T-helper 2 cell treated with Interferon-gamma antibody and Interleukin-4, amounts not matched to agents 5 μg/mL and 100 μg/mL, for 36 hours (primary cell): ENCODE data around the gene RNU11.
"Not testable (repeated sequence)": the region's sequence is repeated elsewhere in the genome, so short reads cannot be mapped to it uniquely, and the experiment has no call there.

Experiments used
- DNase-seq: peaks from one replicate; pipeline ENCODE4 v3.0.0; 2021; ENCODE audit warnings: low spot score
- H3K27ac Mint-ChIP-seq: one replicate; pipeline ENCODE4 v1.8.0; 2021; ENCODE audit warnings: mild to moderate bottlenecking, mixed read lengths
- H3K27me3 Mint-ChIP-seq: one replicate; pipeline ENCODE4 v1.8.0; 2021; ENCODE audit warnings: low read depth, mixed read lengths
- H3K36me3 Mint-ChIP-seq: one replicate; pipeline ENCODE4 v1.8.0; 2021; ENCODE audit warnings: low read depth, mixed read lengths
- H3K4me1 Mint-ChIP-seq: one replicate; pipeline ENCODE4 v1.8.0; 2021; ENCODE audit warnings: low read depth, mixed read lengths
- H3K4me3 Mint-ChIP-seq: one replicate; pipeline ENCODE4 v1.8.0; 2022; ENCODE audit warnings: mild to moderate bottlenecking, moderate library complexity, mixed read lengths
- H3K9me3 Mint-ChIP-seq: one replicate; pipeline ENCODE4 v1.8.0; 2021; ENCODE audit warnings: mixed read lengths

RNU11 gene

DNA sequence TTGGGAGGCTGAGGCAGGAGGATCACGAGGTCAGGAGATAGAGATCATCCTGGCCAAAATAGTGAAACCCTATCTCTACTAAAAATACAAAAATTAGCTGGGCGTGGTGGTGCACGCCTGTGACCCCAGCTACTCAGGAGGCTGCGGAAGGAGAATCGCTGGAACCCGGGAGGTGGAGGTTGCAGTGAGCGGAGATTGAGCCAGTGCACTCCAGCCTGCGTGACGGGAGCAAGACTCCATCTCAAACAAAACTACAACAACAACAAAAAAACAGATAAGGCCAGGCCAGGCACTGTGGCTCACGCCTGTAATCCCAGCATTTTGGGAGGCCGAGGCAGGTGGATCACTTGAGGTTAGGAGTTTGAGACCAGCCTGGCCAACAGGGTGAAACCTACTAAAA, 3.0 kb upstream of the RNU11 start:
- not testable (repeated sequence) for H3K4me3 Mint-ChIP-seq, DNase-seq, H3K27me3 Mint-ChIP-seq, H3K36me3 Mint-ChIP-seq, H3K27ac Mint-ChIP-seq, H3K9me3 Mint-ChIP-seq
- peaks cover 44% of the 10 kb centered on the region for H3K4me1 Mint-ChIP-seq

DNA sequence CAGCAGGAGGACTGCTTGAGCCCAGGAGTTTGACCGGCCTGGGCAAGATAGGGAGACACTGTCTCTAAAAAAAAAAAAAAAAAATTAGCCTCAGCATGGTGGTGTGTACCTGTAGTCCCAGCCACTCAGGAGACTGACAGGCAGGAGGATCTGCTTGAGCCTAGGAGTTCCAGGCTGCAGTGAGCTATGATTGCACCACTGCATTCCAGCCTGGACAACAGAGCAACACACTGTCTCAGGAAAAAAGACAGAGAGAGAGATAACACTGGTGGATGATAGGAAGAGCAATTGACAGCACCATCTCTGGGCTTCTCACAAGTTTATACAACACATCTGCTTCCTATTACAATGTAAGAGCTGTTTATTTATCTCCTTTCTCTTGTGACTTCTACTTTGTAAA, 2.4 kb upstream of the RNU11 start:
- peaks cover 42% of the 10 kb centered on the region for H3K4me1 Mint-ChIP-seq
- peaks cover 5% of the 10 kb centered on the region for H3K36me3 Mint-ChIP-seq
- DNase-seq, result no peak
- H3K9me3 Mint-ChIP-seq, result no peaks in the 10 kb centered on the region
- H3K4me3 Mint-ChIP-seq, result peak overlapping the region; percentile 31
- H3K27me3 Mint-ChIP-seq, result no peaks in the 10 kb centered on the region
- H3K27ac Mint-ChIP-seq, result peak overlapping the region; percentile 73

GRCh38 chr1:28648008-28648473, 359 bp upstream of the RNU11 start:
- Mint-ChIP-seq H3K4me1 (peaks cover 32% of the 10 kb centered on the region), H3K27ac (peak overlapping the region; percentile 99), H3K27me3 (no peaks in the 10 kb centered on the region), H3K36me3 (peaks cover 3% of the 10 kb centered on the region), H3K4me3 (peak overlapping the region; percentile 90), H3K9me3 (no peaks in the 10 kb centered on the region)
- peak; percentile 89 for DNase-seq

DNA sequence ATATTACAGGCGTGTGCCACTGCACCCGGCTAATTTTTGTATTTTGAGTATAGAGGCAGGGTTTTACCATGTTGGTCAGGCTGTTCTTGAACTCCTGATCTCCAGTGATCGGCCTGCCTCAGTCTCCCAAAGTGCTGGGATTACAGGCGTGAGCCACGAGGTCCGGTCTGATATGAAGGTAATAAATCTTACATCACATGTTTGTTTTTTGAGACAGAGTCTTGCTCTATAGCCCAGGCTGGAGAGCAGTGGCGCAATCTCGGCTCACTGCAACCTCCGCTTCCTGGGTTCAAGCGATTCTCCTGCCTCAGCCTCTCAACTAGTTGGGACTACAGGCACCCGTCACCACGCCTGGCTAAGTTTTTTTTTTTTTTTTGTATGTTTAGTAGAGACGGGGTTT, 4.7 kb downstream of the RNU11 start:
- not testable (repeated sequence) for H3K27ac Mint-ChIP-seq, H3K36me3 Mint-ChIP-seq, DNase-seq, H3K4me1 Mint-ChIP-seq, H3K27me3 Mint-ChIP-seq, H3K4me3 Mint-ChIP-seq, H3K9me3 Mint-ChIP-seq

- H3K4me3 Mint-ChIP-seq, H3K27ac Mint-ChIP-seq, DNase-seq, H3K9me3 Mint-ChIP-seq, H3K36me3 Mint-ChIP-seq, H3K4me1 Mint-ChIP-seq, H3K27me3 Mint-ChIP-seq: not testable (repeated sequence)
Observed at GRCh38 chr1:28653870-28654269, 5.5 kb downstream of the RNU11 start.

GRCh38 chr1:28655448-28656311, 7.3 kb downstream of the RNU11 start:
- H3K4me3 Mint-ChIP-seq, DNase-seq, H3K4me1 Mint-ChIP-seq, H3K27ac Mint-ChIP-seq, H3K27me3 Mint-ChIP-seq, H3K9me3 Mint-ChIP-seq, H3K36me3 Mint-ChIP-seq: not testable (repeated sequence)

DNA sequence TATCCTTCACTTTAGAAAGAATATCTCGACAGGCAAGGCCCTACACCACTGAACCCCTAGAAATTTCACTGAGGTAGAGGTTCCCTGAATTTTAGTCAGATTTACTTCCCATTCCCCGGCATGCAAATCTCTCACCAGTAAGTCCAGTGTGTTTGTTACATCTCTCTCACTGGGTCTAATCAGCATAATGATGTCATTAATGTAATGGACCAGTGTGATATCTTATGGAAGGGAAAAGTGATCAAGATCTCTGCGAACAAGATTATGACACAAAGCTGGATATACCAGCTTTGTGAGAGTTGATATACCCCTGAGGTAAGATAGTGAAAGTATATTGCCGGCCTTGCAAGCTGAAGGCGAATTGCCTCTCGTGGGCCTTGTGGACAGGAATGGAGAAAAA, 7.9 kb downstream of the RNU11 start:
- H3K4me3 Mint-ChIP-seq, result no peak overlapping the region
- H3K4me1 Mint-ChIP-seq, result no peaks in the 10 kb centered on the region
- H3K9me3 Mint-ChIP-seq, result no peaks in the 10 kb centered on the region
- H3K36me3 Mint-ChIP-seq, result no peaks in the 10 kb centered on the region
- H3K27ac Mint-ChIP-seq, result no peak overlapping the region
- H3K27me3 Mint-ChIP-seq, result no peaks in the 10 kb centered on the region
- DNase-seq, result no peak

GRCh38 chr1:28663871-28664470, 15.6 kb downstream of the RNU11 start:
- peaks cover 10% of the 10 kb centered on the region for H3K4me1 Mint-ChIP-seq
- H3K27ac Mint-ChIP-seq, result no peak overlapping the region
- H3K4me3 Mint-ChIP-seq, result no peak overlapping the region
- no peaks in the 10 kb centered on the region for H3K27me3 Mint-ChIP-seq
- H3K36me3 Mint-ChIP-seq, result no peaks in the 10 kb centered on the region
- DNase-seq, result no peak
- no peaks in the 10 kb centered on the region for H3K9me3 Mint-ChIP-seq

- Mint-ChIP-seq H3K4me3 (peak overlapping the region; percentile 36), H3K9me3 (no peaks in the 10 kb centered on the region), H3K27me3 (no peaks in the 10 kb centered on the region), H3K36me3 (no peaks in the 10 kb centered on the region), H3K4me1 (peaks cover 13% of the 10 kb centered on the region), H3K27ac (no peak overlapping the region)
- DNase-seq, result no peak
Observed at GRCh38 chr1:28666806-28667205, 18.4 kb downstream of the RNU11 start.

DNA sequence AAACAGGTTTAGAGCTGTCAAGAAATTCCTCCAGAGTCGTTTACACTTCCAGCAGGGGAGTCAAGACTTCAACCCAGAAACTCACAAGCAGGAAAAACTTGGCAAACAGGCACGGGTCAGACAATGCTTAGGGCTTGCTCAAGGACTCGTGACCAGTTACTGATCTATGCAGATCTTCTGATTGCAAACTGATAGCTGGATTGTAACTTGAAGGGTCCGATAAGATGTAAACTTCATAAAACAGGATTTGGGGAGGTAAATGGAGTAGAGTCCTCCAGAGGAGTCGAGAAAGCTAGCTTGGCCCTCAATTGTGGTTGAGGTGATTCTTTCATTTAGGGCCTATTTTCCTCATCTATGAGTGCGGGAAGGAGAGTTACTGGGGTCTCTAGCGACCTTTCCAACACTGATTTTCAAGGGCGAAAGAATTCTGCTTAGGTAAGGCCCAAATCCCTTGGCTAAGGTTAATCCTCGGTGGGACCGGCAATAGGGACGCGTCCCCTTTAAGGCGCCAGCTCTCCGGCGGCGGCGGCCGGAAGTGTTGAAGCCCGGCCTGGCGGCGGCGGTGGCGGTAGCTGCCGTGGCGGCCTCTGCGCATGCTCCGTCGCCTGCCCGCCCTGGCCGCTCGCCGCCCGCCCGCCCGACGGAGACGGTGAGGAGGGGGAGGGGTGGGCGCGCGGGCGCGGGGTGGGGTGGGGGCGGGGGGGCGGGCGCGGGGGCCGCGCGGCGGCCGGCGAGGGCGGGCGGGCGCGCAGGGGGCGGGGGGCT, 20.0 kb downstream of the RNU11 start, which contains the start of gene GMEB1:
Gene GMEB1, plus strand, starts transcription at position 594 of the 765 bp plus-strand sequence. CDS start 14,829 bp downstream, outside the sequence.
- peaks cover 2% of the 10 kb centered on the region for H3K36me3 Mint-ChIP-seq

GRCh38 chr1:28668956-28669723, 20.7 kb downstream of the RNU11 start:
- Mint-ChIP-seq H3K27ac (peak overlapping the region; percentile 97), H3K4me3 (peak overlapping the region; percentile 94), H3K9me3 (no peaks in the 10 kb centered on the region), H3K27me3 (no peaks in the 10 kb centered on the region), H3K4me1 (peaks cover 11% of the 10 kb centered on the region), H3K36me3 (peaks cover 2% of the 10 kb centered on the region)
- DNase-seq, result peak; percentile 42

More for the DNA sequence above, 20.0 kb downstream of the RNU11 start, which contains the start of gene GMEB1:
- H3K9me3 Mint-ChIP-seq, result no peaks in the 10 kb centered on the region
- peak within 1 kb of the TSS; percentile 97 for H3K27ac Mint-ChIP-seq
- DNase-seq, result peak; percentile 88
- H3K4me1 Mint-ChIP-seq, result peaks cover 13% of the 10 kb centered on the region
- H3K4me3 Mint-ChIP-seq, result peak within 1 kb of the TSS; percentile 94
- H3K27me3 Mint-ChIP-seq, result no peaks in the 10 kb centered on the region

DNA sequence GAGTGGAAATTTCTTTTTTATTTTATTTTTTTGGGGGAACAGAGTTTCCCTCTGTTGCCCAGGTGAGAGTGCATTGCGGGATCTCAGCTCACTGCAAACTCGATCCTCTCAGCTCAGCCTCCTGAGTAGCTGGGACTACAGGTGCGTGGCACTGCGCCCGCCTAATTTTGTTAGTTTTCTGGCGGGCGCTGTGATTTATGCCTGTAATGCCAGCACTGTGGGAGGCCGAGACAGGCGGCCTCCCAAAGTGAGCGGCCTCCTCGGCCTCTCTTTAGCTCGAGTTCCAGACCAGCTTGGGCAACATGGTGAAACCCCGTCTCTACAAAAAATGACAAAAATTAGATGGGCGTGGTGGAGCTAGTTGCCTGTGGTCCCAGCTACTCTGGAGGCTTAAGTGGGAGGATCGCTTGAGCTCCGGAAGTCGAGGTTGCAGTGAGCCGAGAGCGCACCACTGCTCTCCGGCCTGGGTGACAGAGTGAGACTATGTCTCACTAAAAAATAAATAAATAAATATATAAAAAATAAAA, 22.9 kb downstream of the RNU11 start:
- Mint-ChIP-seq H3K4me1 (peaks cover 11% of the 10 kb centered on the region), H3K27me3 (no peaks in the 10 kb centered on the region), H3K4me3 (no peak overlapping the region), H3K36me3 (peaks cover 4% of the 10 kb centered on the region), H3K27ac (no peak overlapping the region), H3K9me3 (no peaks in the 10 kb centered on the region)
- DNase-seq, result no peak

DNA sequence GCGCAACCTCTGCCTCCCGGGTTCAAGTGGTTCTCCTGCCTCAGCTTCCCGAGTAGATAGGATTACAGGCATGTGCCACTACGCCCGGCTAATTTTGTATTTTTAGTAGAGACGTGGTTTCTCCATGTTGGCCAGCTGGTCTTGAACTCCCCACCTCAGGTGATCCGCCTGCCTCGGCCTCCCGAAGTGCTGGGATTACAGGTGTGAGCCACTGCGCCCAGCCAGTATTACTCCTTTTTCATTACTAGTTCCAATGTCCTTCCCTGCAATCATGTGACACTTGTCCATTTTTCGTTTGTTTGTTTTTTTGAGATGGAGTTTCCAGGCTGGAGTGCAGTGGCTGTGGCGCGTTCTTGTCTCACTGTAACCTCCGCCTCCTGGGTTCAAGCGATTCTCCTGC, 24.6 kb downstream of the RNU11 start:
- H3K4me3 Mint-ChIP-seq, H3K4me1 Mint-ChIP-seq: not testable (repeated sequence)

More for the DNA sequence above, 24.6 kb downstream of the RNU11 start:
- not testable (repeated sequence) for H3K36me3 Mint-ChIP-seq, H3K9me3 Mint-ChIP-seq, DNase-seq, H3K27me3 Mint-ChIP-seq, H3K27ac Mint-ChIP-seq
